Measurements from ENCODE around the gene CDH18.
"Not testable (repeated sequence)": the region's sequence is repeated elsewhere in the genome, so short reads cannot be mapped to it uniquely, and the experiment has no call there.

GRCh38 chr5:19776886-19777285, 211.1 kb downstream of the CDH18 start:
- TF ChIP-seq, protein P1, sequence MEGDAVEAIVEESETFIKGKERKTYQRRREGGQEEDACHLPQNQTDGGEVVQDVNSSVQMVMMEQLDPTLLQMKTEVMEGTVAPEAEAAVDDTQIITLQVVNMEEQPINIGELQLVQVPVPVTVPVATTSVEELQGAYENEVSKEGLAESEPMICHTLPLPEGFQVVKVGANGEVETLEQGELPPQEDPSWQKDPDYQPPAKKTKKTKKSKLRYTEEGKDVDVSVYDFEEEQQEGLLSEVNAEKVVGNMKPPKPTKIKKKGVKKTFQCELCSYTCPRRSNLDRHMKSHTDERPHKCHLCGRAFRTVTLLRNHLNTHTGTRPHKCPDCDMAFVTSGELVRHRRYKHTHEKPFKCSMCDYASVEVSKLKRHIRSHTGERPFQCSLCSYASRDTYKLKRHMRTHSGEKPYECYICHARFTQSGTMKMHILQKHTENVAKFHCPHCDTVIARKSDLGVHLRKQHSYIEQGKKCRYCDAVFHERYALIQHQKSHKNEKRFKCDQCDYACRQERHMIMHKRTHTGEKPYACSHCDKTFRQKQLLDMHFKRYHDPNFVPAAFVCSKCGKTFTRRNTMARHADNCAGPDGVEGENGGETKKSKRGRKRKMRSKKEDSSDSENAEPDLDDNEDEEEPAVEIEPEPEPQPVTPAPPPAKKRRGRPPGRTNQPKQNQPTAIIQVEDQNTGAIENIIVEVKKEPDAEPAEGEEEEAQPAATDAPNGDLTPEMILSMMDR (IDR thresholded peaks at IDR 0.05; ENCODE audit: insufficient read depth, low read length): not testable (repeated sequence)
- TF ChIP-seq, protein P2, sequence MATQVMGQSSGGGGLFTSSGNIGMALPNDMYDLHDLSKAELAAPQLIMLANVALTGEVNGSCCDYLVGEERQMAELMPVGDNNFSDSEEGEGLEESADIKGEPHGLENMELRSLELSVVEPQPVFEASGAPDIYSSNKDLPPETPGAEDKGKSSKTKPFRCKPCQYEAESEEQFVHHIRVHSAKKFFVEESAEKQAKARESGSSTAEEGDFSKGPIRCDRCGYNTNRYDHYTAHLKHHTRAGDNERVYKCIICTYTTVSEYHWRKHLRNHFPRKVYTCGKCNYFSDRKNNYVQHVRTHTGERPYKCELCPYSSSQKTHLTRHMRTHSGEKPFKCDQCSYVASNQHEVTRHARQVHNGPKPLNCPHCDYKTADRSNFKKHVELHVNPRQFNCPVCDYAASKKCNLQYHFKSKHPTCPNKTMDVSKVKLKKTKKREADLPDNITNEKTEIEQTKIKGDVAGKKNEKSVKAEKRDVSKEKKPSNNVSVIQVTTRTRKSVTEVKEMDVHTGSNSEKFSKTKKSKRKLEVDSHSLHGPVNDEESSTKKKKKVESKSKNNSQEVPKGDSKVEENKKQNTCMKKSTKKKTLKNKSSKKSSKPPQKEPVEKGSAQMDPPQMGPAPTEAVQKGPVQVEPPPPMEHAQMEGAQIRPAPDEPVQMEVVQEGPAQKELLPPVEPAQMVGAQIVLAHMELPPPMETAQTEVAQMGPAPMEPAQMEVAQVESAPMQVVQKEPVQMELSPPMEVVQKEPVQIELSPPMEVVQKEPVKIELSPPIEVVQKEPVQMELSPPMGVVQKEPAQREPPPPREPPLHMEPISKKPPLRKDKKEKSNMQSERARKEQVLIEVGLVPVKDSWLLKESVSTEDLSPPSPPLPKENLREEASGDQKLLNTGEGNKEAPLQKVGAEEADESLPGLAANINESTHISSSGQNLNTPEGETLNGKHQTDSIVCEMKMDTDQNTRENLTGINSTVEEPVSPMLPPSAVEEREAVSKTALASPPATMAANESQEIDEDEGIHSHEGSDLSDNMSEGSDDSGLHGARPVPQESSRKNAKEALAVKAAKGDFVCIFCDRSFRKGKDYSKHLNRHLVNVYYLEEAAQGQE (IDR thresholded peaks at IDR 0.05; ENCODE audit: insufficient replicate concordance, low read depth): not testable (repeated sequence)

All from HL-60 (cell line).